ENCODE measurements around the gene CDH11.

CDH11 gene

GRCh38 chr16:65021852-65022595 is 99.8 kb downstream of the CDH11 start:
- DNase-seq, result no peak

GRCh38 chr16:65016754-65017153 is 105.1 kb downstream of the CDH11 start:
- DNase-seq, result no peak

GRCh38 chr16:65015599-65015998 is 106.3 kb downstream of the CDH11 start:
- DNase-seq, result no peak

- DNase-seq, result no peak
Measured at GRCh38 chr16:65012357-65012756, 109.5 kb downstream of the CDH11 start.

- DNase-seq, result no peak
Measured at GRCh38 chr16:65010125-65010524, 111.7 kb downstream of the CDH11 start.

- DNase-seq, result no peak
Measured at GRCh38 chr16:65005696-65006095, 116.2 kb downstream of the CDH11 start.

GRCh38 chr16:65004570-65004969 is 117.3 kb downstream of the CDH11 start:
- DNase-seq, result no peak

GRCh38 chr16:65003621-65004020 is 118.2 kb downstream of the CDH11 start:
- no peak for DNase-seq

GRCh38 chr16:65002265-65002664 is 119.6 kb downstream of the CDH11 start:
- DNase-seq, result no peak

GRCh38 chr16:65000654-65001053 is 121.2 kb downstream of the CDH11 start:
- DNase-seq, result no peak

GRCh38 chr16:64997751-64998150 is 124.1 kb downstream of the CDH11 start:
- no peak for DNase-seq

- DNase-seq, result no peak
Measured at GRCh38 chr16:64997121-64997520, 124.7 kb downstream of the CDH11 start.

GRCh38 chr16:64996641-64997040 is 125.2 kb downstream of the CDH11 start:
- DNase-seq, result peak; percentile 46

GRCh38 chr16:64993464-64993863 is 128.4 kb downstream of the CDH11 start:
- no peak for DNase-seq

GRCh38 chr16:64991001-64991400 is 130.9 kb downstream of the CDH11 start:
- DNase-seq, result no peak

- no peak for DNase-seq
Measured at GRCh38 chr16:64990101-64990500, 131.8 kb downstream of the CDH11 start.

GRCh38 chr16:64989050-64989449 is 132.8 kb downstream of the CDH11 start:
- no peak for DNase-seq

GRCh38 chr16:64983963-64984362 is 137.9 kb downstream of the CDH11 start:
- peak; percentile 79 for DNase-seq

GRCh38 chr16:64983231-64983630 is 138.6 kb downstream of the CDH11 start:
- no peak for DNase-seq

GRCh38 chr16:64982581-64982980 is 139.3 kb downstream of the CDH11 start:
- no peak for DNase-seq

- no peak for DNase-seq
Measured at GRCh38 chr16:64981568-64982281, 140.1 kb downstream of the CDH11 start.

GRCh38 chr16:64977206-64977920 is 144.5 kb downstream of the CDH11 start:
- no peak for DNase-seq

- DNase-seq, result no peak
Measured at GRCh38 chr16:64975821-64976220, 146.0 kb downstream of the CDH11 start.

GRCh38 chr16:64974381-64974780 is 147.5 kb downstream of the CDH11 start:
- no peak for DNase-seq
